HG03575 (cell line): ENCODE measurements around the gene CDIP1.

ENCODE experiments used
- ATAC-seq: cut with Tn5 transposase; IDR thresholded peaks from one replicate; pipeline ENCODE4 v1.9.1; 2021; ENCODE audit not compliant: unreplicated experiment, insufficient number of reproducible peaks, low FRiP score; ENCODE audit errors: extremely low read depth

The CDIP1 gene

GRCh38 chr16:4548124-4548523 is 9.6 kb upstream of the CDIP1 start:
- ATAC-seq: no peak

- ATAC-seq: no peak
Measured at GRCh38 chr16:4544473-4544872, 5.9 kb upstream of the CDIP1 start.

GRCh38 chr16:4539716-4540284 is 1.2 kb upstream of the CDIP1 start:
- no peak for ATAC-seq

DNA sequence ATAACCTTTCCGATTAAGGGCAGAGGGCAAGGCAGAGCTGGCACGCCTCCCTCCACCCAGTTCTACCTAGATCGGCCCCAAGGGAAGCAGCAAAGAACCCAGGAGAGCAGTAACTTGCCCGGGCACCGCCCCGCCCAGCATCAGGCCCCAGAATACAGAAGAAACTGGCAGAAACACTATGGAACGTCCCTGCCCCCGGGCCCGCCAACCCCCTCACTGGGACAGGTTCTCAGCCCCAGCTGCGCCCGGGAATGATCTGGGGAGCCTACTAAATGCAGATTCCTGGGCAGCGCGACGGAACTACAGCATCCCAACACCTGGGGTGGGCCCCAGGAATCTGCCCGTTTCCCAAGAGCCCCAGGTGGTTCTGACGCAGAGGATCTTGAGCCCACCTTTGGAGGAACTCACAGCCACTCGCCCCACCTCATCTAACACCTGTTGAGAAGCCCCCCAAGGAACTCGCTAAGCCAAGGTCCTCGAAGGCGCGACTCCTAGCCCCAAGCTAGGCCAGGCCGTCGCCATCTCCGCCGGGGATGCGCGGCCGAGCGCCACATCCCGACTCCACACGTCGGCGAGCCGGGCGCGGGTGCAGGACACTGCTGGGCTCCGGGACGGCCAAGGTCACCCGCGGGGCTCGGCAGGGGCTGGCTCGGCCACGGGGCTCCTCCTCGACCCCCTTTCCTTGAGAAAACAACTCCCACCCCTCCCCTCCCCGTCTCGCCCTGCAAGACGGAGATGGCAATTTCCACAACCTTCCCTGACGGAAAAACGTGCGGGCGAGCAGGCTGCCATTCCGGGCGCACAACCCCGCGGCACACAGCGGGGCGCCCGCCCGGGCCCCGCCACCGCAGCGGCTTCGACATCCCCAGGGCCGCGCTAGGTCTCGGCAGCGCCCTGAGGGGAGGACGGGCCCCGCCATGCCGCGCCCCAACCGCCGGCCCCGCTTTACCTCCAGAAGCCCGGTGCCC is 913 bp downstream of the CDIP1 start:
- no peak for ATAC-seq

DNA sequence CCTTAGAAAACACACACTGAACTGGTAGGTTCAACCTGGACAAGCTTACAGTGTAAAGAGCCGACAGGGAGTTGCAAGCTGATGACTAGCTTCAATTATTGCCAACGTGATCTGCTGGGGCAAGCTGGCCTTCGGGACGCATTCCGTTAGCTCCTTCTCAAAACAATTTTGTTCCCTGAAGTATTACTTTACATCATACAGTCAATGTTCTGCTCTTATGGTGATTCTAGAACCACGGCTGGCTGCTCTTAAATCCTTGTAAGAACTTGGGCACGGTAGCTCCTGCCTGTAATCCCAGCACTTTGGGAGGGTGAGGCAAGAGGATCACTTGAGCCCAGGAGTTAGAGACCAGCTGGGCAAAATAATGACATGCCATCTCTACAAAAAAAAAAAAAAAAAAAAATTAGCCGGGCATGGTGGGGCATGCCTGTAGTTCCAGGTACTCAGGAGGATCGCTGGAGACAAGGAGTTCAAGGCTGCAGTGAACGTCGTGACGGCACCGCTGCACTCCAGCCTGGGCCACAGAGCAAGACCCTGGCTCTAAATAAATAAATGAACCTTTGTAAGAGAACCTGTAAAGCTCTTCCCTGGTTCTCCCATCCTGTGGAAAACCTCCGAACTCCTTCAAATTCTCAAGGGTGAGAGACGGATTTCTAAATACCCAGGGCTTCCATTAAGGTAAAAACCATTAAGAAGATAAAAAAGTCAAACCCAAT is 2.0 kb downstream of the CDIP1 start:
- ATAC-seq: no peak

DNA sequence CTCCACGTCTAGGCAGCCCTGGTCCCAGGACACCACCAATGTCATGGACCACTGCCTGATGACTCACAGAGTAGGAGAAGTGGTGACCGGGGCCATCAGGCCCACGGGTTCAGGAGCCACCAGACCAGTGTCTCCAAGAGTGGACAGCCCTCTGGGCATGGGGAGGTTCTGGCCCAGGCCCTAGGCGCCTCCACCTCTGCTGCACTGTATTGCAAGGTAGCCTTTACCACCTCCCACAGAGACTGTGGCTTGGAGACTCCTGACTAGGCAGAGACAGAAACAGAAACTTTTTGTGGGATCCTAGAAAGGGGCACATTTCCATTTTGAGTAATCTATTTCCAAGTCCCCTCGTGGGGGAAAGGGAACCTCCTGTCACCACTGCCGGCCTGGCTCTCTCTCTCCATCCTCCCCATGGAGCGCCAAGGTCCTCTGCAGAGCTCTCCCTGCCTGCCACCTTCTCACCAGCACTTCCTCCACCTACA is 2.9 kb downstream of the CDIP1 start:
- no peak for ATAC-seq

DNA sequence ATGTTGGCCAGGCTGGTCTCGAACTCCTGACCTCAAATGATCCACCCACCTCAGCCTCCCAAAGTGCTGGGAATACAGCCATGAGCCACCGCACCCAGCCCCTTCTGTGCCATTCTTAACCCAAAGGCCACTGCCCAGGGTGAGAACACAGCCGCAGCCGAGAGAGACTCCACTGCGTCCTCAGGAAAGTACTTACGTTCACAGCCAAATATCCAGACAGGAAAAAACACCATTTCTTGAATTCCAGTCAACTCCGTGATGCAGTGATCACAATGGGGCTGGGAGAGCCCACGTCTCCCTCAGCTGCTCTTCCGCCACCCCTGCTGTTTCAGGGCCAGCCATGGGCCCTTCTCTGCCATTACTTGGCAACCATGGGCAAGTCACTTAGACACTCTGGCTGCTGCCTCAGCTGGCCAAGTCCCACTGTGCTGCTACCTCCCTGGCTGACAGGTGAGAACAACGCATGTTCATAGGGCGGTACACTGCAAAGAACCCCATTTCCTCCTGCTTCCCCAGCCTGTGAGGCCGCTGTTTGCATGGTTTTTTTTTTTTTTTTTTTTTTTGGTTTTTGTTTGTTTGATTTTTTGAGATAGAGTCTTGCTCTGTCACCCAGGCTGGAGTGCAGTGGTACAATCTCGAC is 4.3 kb downstream of the CDIP1 start:
- ATAC-seq: no peak

- no peak for ATAC-seq
Measured at GRCh38 chr16:4533490-4533889, 5.1 kb downstream of the CDIP1 start.

- ATAC-seq: no peak
Measured at GRCh38 chr16:4532238-4532637, 6.3 kb downstream of the CDIP1 start.

- no peak for ATAC-seq
Measured at GRCh38 chr16:4531811-4532210, 6.8 kb downstream of the CDIP1 start.

GRCh38 chr16:4529085-4530060 is 9.2 kb downstream of the CDIP1 start:
- ATAC-seq: no peak

GRCh38 chr16:4525634-4526277 is 12.8 kb downstream of the CDIP1 start:
- ATAC-seq: no peak

DNA sequence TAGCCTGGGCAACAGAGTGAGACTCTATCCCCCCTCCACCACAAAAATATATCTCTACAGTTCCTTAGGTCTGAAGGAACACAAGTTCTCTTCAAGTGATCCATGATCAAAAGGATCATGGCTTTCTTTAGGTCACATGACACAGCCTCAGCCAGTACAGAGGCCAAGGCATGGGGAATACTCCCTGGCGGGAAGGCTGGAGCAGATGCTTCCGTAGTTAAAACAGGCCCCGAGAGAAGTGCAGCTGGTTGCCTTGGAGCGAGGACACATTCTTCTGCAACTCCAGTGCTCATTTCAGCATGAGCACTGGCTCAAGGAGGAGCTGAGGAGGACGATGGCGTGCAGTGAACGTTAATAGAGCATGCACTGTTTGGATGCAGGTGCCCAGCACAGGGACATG is 13.5 kb downstream of the CDIP1 start:
- ATAC-seq: no peak

GRCh38 chr16:4524571-4524970 is 14.0 kb downstream of the CDIP1 start:
- ATAC-seq: no peak

DNA sequence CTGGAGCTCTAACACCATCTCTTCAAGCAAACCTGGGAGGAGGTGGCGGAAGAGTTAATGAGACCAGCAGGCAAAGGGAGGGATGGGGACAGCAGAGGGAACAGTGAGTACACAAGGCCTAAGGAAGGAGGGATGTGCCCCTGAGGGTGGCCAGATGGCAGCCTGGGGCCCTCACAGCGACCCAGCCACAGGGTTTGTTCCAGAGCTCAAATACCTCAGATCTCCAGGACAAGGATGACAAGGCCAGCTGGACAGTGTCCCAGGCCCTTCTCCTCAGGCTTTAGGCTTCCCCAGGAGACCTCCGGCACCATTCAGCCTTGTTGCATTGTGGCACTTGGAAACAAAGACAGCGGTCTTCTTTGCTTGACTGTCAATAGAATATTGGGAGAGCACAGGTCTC is 14.9 kb downstream of the CDIP1 start:
- no peak for ATAC-seq

DNA sequence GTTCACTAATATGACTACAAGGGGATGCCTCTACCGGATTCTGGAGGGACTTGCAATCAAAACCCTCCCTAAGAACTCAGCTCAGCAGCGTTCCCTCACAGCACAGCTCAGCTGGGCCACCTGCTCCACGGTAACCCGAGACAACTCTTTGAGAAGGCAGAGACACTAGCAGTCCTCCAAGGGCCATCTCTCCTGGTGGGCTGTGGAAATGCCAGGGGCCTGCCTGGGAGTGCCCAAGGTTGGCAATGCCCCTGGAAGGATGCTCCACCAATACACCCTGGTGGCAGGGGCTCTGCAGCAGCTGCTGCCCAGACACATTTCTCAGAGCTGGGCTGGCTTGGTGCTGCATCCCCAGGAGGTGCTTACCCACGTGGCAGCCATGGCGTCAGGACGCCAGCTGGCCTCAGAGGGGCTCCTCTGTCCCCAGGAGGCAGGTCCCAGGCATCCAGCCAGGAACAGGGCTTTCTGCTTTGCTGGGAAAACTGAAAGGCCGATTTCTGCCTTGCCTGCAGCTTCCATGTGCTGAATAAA is 16.5 kb downstream of the CDIP1 start:
- ATAC-seq: no peak

DNA sequence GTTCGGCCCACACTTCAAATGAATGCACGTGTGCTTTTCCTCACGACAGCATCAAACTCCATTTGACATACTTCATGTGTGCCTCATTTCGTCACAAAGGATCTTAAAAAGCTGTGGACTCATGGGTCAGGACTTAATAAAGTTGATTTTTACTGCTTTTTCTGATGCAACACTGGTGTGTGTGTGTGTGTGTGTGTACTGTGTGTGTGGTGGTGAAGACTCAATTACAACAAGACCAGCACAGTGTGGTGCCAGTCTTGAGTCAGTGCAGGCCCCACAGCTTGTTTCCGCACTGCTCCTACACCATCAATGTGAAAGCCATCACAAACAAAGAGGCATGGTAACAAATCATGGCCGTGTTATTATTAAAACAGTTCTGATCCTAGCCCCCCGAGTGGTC is 17.7 kb downstream of the CDIP1 start:
- ATAC-seq: no peak
